A549 (cell line): ENCODE data around the gene SCN3B. TPM values are rescaled to one million over a fixed set of nuclear protein-coding genes. Genes with fewer than 3 reads are reported as not detected.

Experiments
- ATAC-seq, 2 experiments: fragments of 200-7000 bp in 1 of 2; fragments of >200 bp in 1 of 2; cut with Nextera tagmentation in 1 of 2; cut with Tn5 transposase in 1 of 2; 3 replicates each; pipeline versions ENCODE4 v1.8.0 to v1.9.1; 2018 to 2020; ENCODE audit warnings: mild to moderate bottlenecking in 1 of 2, moderate library complexity in 1 of 2
- CTCF ChIA-PET: fragments of 300-600 bp; sonication (Branson Sonifier 250); formaldehyde crosslinking; extraction: SDS; loops from one replicate; lab custom pipeline; 2021; ENCODE audit warnings: antibody characterized with exemption, inconsistent platforms; lab: Yijun Ruan, JAX
- POLR2A ChIA-PET: fragments of 350-600 bp; formaldehyde crosslinking; extraction: SDS; loops from one replicate; lab custom pipeline; 2021; ENCODE audit warnings: antibody characterized with exemption, inconsistent platforms; lab: Yijun Ruan, JAX
- DNase-seq, 2 experiments: peaks; one replicate each; pipeline versions ENCODE4 v3.0.0 to v3.0.0-alpha.2; 2011 to 2016; ENCODE audit warnings: low read depth in 1 of 2, low spot score in 1 of 2
- FAIRE-seq: peaks from 2 replicates; lab custom pipeline; 2011; peaks lifted over from hg19 to GRCh38; lab: Jason Lieb, UNC
- H3K27ac ChIP-seq, 2 experiments: fragments of >200 bp; sonication (Bioruptor Twin); formaldehyde crosslinking; 3 replicates each; pipeline ENCODE4 v1.5.1; 2016 to 2017
- H3K4me1 ChIP-seq: fragments of >200 bp; sonication (Bioruptor Twin); formaldehyde crosslinking; 3 replicates; pipeline ENCODE4 v1.6.1; 2016
- H3K4me2 ChIP-seq: fragments of >200 bp; sonication (Bioruptor Twin); formaldehyde crosslinking; 3 replicates; pipeline ENCODE4 v1.6.1; 2016
- H3K4me3 ChIP-seq: fragments of >200 bp; sonication (Bioruptor Twin); formaldehyde crosslinking; 3 replicates; pipeline ENCODE4 v1.5.1; 2016
- H3K9me3 ChIP-seq: fragments of >200 bp; sonication (Bioruptor Twin); formaldehyde crosslinking; 3 replicates; pipeline ENCODE4 v1.6.1; 2016
- CBX2 ChIP-seq: fragments of 200-600 bp; sonication (generic); IDR thresholded peaks from 2 replicates; pipeline ENCODE4 v1.6.1; 2016; ENCODE audit warnings: low read depth, mild to moderate bottlenecking, borderline replicate concordance
- CEBPB ChIP-seq, 2 experiments: fragments of >200 bp in 1 of 2; sonication (Bioruptor Twin) in 1 of 2; formaldehyde crosslinking in 1 of 2; IDR thresholded peaks; 2 replicates each; pipeline ENCODE4 v1.6.1; 2012 to 2016
- EHF ChIP-seq: fragments of 250-450 bp; sonication (Bioruptor Pico); IDR thresholded peaks from 2 replicates; pipeline ENCODE4 v1.5.0; 2020; ENCODE audit warnings: mild to moderate bottlenecking
- EHMT2 ChIP-seq: fragments of 200-600 bp; sonication (generic); IDR thresholded peaks from 2 replicates; pipeline ENCODE4 v1.6.1; 2016; ENCODE audit warnings: antibody characterized with exemption, low read depth, mild to moderate bottlenecking, moderate library complexity
- FOSB ChIP-seq: fragments of 250-450 bp; sonication (Bioruptor Pico); IDR thresholded peaks from 2 replicates; pipeline ENCODE4 v1.5.0; 2020; ENCODE audit warnings: mild to moderate bottlenecking, moderate library complexity
- NPAS2 ChIP-seq: fragments of 250-450 bp; sonication (Bioruptor Pico); IDR thresholded peaks from 2 replicates; pipeline ENCODE4 v1.8.0; 2022; ENCODE audit warnings: mild to moderate bottlenecking, moderate library complexity, borderline replicate concordance
- NR3C1 ChIP-seq: fragments of >200 bp; sonication (Bioruptor Twin); formaldehyde crosslinking; IDR thresholded peaks from 3 replicates; pipeline ENCODE4 v1.6.1; 2017
- RAD21 ChIP-seq, 2 experiments: fragments of >200 bp in 1 of 2; sonication (Bioruptor Twin) in 1 of 2; formaldehyde crosslinking in 1 of 2; IDR thresholded peaks in 1 of 2; conservative IDR thresholded peaks in 1 of 2; 2 replicates in 1 of 2; 3 replicates in 1 of 2; pipeline ENCODE4 v1.6.1; 2012 to 2018; ENCODE audit warnings: inconsistent platforms in 1 of 2
- TFCP2L1 ChIP-seq: fragments of 250-450 bp; sonication (Bioruptor Pico); IDR thresholded peaks from 2 replicates; pipeline ENCODE4 v1.5.0; 2021; ENCODE audit warnings: mild to moderate bottlenecking
- ZC3H11A ChIP-seq: fragments of 450-650 bp; IDR thresholded peaks from 2 replicates; pipeline ENCODE4 v1.6.1; 2014; ENCODE audit warnings: antibody characterized with exemption, mild to moderate bottlenecking
- WGBS: methylation state at CpG from one replicate; pipeline ENCODE4 v1.1.6; 2017; ENCODE audit errors: missing lambda C conversion rate; 5-methylcytosine and 5-hydroxymethylcytosine counted together
- polyA plus RNA-seq, 4 experiments: library from polyadenylated mRNA; depleted of rRNA in 3 of 4; stranded (reverse); fragments of >200 nt; fragmentation: RNase III in 1 of 4; extraction: RNeasy Plus Mini Kit Qiagen cat#74134 plus additional on column Dnase treatment in 1 of 4; gene quantifications; 2 replicates in 3 of 4; 3 replicates in 1 of 4; pipeline ENCODE4 v1.2.3, GENCODE V29; 2011 to 2017
- TF ChIP-seq, protein P1 (sequence below): fragments of 150-350 bp; IDR thresholded peaks from 2 replicates; pipeline ENCODE4 v1.6.1; 2014; ENCODE audit warnings: low read depth, mild to moderate bottlenecking, low read length
- TF ChIP-seq, protein P2 (sequence below): fragments of 250-450 bp; sonication (Bioruptor Pico); IDR thresholded peaks from 2 replicates; pipeline ENCODE4 v1.5.0; 2020; ENCODE audit warnings: low read depth, mild to moderate bottlenecking, moderate library complexity
- TF ChIP-seq, protein P3 (sequence below): fragments of >200 bp; sonication (Bioruptor Twin); formaldehyde crosslinking; IDR thresholded peaks from 2 replicates; pipeline ENCODE4 v1.6.1; 2016

The SCN3B gene
- polyA plus RNA-seq, 2 of the 4 experiments (the other 2 are of a cell fraction) = 0.18 to 0.37 TPM

DNA sequence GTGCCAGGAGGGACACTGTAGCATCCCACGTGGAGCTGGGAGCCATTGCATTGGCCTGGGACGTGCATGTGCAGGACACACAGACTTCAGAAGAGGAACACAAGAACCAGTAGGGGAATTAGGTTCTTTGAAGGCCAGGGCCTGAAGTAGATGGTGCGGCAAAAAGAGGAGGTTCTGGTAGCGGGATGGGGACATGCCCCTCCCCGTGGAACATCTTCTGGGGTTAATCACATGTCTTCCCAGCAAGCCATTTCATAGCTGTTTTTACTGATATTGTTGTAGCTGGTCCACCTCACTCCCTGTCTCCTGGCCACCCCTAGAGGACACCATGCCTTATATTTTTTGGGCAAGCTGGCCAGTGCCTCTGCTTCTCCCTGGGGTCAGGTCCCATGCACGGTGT, 74.3 kb downstream of the SCN3B start (continued):
- TF ChIP-seq, protein P1, sequence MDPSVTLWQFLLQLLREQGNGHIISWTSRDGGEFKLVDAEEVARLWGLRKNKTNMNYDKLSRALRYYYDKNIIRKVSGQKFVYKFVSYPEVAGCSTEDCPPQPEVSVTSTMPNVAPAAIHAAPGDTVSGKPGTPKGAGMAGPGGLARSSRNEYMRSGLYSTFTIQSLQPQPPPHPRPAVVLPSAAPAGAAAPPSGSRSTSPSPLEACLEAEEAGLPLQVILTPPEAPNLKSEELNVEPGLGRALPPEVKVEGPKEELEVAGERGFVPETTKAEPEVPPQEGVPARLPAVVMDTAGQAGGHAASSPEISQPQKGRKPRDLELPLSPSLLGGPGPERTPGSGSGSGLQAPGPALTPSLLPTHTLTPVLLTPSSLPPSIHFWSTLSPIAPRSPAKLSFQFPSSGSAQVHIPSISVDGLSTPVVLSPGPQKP = no peak
- no peak for TF ChIP-seq RAD21 (conservative IDR thresholded peaks at IDR 0.05 in 1 of 2, IDR thresholded peaks at IDR 0.05 in 1 of 2)
- no peak for TF ChIP-seq EHF
- TF ChIP-seq, protein P2, sequence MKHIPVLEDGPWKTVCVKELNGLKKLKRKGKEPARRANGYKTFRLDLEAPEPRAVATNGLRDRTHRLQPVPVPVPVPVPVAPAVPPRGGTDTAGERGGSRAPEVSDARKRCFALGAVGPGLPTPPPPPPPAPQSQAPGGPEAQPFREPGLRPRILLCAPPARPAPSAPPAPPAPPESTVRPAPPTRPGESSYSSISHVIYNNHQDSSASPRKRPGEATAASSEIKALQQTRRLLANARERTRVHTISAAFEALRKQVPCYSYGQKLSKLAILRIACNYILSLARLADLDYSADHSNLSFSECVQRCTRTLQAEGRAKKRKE (CRISPR knock-in tag) = no peak
- TF ChIP-seq, all 56 proteins: peak for 0

GRCh38 chr11:123579482-123579812, 75.0 kb downstream of the SCN3B start:
- 84% methylated on average over 5 of the region's 5 CpGs for WGBS
- no peak for FAIRE-seq
- Histone ChIP-seq H3K4me3 (no peak overlapping the region), H3K4me2 (no peak overlapping the region), H3K27ac (0 out of 6 replicates have a peak overlapping the region, but pooled peaks of 1 of the 2 experiments have one; percentile 75), H3K4me1 (peaks cover 50% of the 10 kb centered on the region), H3K9me3 (no peaks in the 10 kb centered on the region)
- DNase-seq = no peak
- no peak for TF ChIP-seq EHMT2
- no peak for TF ChIP-seq CBX2
- no peak for TF ChIP-seq ZC3H11A
- TF ChIP-seq, protein P3, sequence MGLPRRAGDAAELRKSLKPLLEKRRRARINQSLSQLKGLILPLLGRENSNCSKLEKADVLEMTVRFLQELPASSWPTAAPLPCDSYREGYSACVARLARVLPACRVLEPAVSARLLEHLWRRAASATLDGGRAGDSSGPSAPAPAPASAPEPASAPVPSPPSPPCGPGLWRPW = no peak
- TF ChIP-seq TFCP2L1 = no peak
- no peak for TF ChIP-seq FOSB (CRISPR knock-in tag)
- no peak for TF ChIP-seq CEBPB (IDR thresholded peaks at IDR 0.05)
- no peak for TF ChIP-seq NPAS2 (CRISPR knock-in tag)
- no peak for TF ChIP-seq NR3C1
- CTCF ChIA-PET = interaction anchor here (1.1 to 4.1 kb wide), 14 partner anchors 11 to 172 kb away, joined by 3 to 41 read pairs (median 6); no protein-coding TSS in a partner anchor
- POLR2A ChIA-PET = no interaction called here
- no peak for ATAC-seq

Other genes with a start within 250 kb of the SCN3B start
- gene GRAMD1B, start 224.4 kb downstream of the SCN3B start, polyA plus RNA-seq (2011; rRNA removed) = 108 and 113 TPM in 2 replicates
- gene GRAMD1B, start 224.4 kb downstream of the SCN3B start, polyA plus RNA-seq (2017; fragmentation: RNase III; extraction: RNeasy Plus Mini Kit Qiagen cat#74134 plus additional on column Dnase treatment) = 38.4 to 55.5 TPM (median 48.9 TPM) in 3 replicates
- gene ZNF202, start 87.0 kb upstream of the SCN3B start, polyA plus RNA-seq (2011; rRNA removed) = 14.2 and 14.4 TPM in 2 replicates
- gene ZNF202, start 87.0 kb upstream of the SCN3B start, polyA plus RNA-seq (2017; fragmentation: RNase III; extraction: RNeasy Plus Mini Kit Qiagen cat#74134 plus additional on column Dnase treatment) = 10.0 to 12.9 TPM (median 11.9 TPM) in 3 replicates
- not detected in 2 replicates for gene OR6X1, start 99.9 kb upstream of the SCN3B start, polyA plus RNA-seq (2011; rRNA removed)
- not detected in 3 replicates for gene OR6X1, start 99.9 kb upstream of the SCN3B start, polyA plus RNA-seq (2017; fragmentation: RNase III; extraction: RNeasy Plus Mini Kit Qiagen cat#74134 plus additional on column Dnase treatment)
- gene OR6M1, start 151.7 kb upstream of the SCN3B start, polyA plus RNA-seq (2011; rRNA removed) = not detected in 2 replicates
- not detected in 3 replicates for gene OR6M1, start 151.7 kb upstream of the SCN3B start, polyA plus RNA-seq (2017; fragmentation: RNase III; extraction: RNeasy Plus Mini Kit Qiagen cat#74134 plus additional on column Dnase treatment)
- gene TMEM225, start 231.0 kb upstream of the SCN3B start, polyA plus RNA-seq (2011; rRNA removed) = not detected in 2 replicates
- gene TMEM225, start 231.0 kb upstream of the SCN3B start, polyA plus RNA-seq (2017; fragmentation: RNase III; extraction: RNeasy Plus Mini Kit Qiagen cat#74134 plus additional on column Dnase treatment) = not detected in 3 replicates
- not detected in 2 replicates for gene OR8D4, start 247.5 kb upstream of the SCN3B start, polyA plus RNA-seq (2011; rRNA removed)
- gene OR8D4, start 247.5 kb upstream of the SCN3B start, polyA plus RNA-seq (2017; fragmentation: RNase III; extraction: RNeasy Plus Mini Kit Qiagen cat#74134 plus additional on column Dnase treatment) = not detected in 3 replicates